ENCODE data around the gene FA2H. TPM values are rescaled to one million over a fixed set of nuclear protein-coding genes. Genes with fewer than 3 reads are reported as not detected.

The FA2H gene
- total RNA-seq, 1 donor from 2014 or later: not detected

- no peak for DNase-seq
- Mint-ChIP-seq H3K27ac (no peak overlapping the region), H3K4me1 (peaks cover 2% of the 10 kb centered on the region), H3K27me3 (no peaks in the 10 kb centered on the region), H3K4me3 (no peak overlapping the region), H3K36me3 (ENCODE audit: low read depth) (no peaks in the 10 kb centered on the region), H3K9me3 (no peaks in the 10 kb centered on the region)
- intact Hi-C loops (cut with micrococcal nuclease): no loop called here
Measured at GRCh38 chr16:74745109-74745615, 29.5 kb downstream of the FA2H start.

DNA sequence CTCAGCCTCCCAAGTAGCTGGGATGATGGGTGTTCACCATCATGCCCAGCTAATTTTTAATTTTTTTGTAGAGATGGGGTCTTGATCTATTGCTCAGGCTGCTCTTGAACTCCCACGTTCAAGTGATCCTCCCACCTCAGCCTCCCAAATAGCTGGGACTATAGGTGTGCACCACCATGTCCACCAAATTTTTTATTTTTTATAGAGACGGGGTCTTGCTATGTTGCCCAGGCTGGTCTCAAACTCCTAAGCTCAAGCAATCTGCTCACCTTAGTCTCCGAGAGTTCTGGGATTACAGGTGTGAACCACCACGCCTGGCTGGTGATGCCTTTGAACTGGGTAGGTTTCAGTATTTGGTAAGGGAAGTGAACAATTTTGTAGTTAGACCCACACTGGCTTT lies 30.1 kb downstream of the FA2H start:
- no peak overlapping the region for H3K4me3 Mint-ChIP-seq
- no peaks in the 10 kb centered on the region for H3K9me3 Mint-ChIP-seq
- H3K27me3 Mint-ChIP-seq: no peaks in the 10 kb centered on the region
- no peak for DNase-seq
- no peak overlapping the region for H3K27ac Mint-ChIP-seq
- H3K36me3 Mint-ChIP-seq (ENCODE audit: low read depth): no peaks in the 10 kb centered on the region
- peaks cover 2% of the 10 kb centered on the region for H3K4me1 Mint-ChIP-seq
- intact Hi-C loops (cut with micrococcal nuclease): no loop called here

DNA sequence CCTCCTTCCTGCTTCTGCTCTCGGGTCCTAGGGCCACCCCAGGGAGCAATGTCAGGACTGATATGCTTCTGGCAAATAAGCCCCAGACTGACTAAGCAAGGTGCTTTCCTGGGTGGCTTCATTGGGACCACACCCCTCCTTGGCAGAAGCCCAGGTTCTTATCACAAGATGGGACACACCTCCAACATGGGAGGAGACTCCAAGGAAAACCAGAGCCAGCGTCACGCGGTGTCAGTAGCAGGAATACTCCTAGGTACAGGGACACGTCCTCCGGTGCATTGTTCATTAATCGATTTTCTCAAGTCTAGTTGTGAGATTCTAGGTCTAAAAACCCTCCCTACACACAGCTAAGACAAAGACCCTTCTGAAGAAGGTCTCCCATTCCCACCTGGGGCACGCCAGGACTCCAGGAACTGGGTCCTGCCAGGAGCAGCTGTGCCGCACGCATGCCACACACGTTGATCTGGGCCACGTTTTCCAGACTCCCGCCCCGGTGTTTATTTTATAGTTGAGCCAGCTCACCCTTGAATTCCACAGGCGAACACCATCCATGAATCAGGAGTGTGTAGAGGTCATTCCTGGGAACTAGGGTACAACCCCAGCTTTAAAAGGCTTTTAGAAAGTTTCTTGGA lies 30.8 kb downstream of the FA2H start:
- Mint-ChIP-seq H3K27me3 (no peaks in the 10 kb centered on the region), H3K9me3 (no peaks in the 10 kb centered on the region), H3K36me3 (ENCODE audit: low read depth) (no peaks in the 10 kb centered on the region), H3K4me1 (peaks cover 2% of the 10 kb centered on the region), H3K4me3 (no peak overlapping the region), H3K27ac (no peak overlapping the region)
- intact Hi-C loops (cut with micrococcal nuclease): no loop called here
- DNase-seq: no peak

DNA sequence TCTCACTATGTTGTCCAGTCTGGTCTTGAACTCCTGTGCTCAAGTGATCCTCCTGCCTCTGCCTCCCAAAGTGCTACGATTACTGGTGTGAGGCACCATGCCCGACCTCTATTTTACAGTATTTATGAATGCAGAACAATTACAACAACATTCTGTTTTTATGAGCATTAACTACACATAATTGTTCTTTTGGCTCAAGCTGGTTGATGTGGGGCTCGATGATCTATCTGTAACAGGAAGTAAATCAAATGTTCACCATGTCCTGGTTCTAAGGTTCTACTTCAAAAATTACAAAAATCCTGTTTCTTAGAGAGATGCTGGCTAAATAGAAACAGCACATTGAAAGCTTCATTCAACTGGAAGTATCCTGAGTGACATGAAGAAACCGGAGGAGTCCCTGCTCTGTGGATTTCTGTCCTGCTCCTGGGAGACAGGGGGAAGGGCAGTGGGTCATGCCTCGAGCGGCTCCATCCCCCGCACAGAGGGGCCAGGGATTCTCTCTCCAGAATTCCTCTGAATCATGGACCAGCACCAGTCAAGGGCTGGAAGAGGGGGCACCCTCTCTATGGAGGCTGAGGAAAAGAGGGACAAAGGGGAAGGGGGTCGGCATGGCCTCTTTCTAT lies 31.5 kb downstream of the FA2H start:
- no peaks in the 10 kb centered on the region for H3K9me3 Mint-ChIP-seq
- no peak for DNase-seq
- intact Hi-C loops (cut with micrococcal nuclease): no loop called here
- no peak overlapping the region for H3K27ac Mint-ChIP-seq
- no peak overlapping the region for H3K4me3 Mint-ChIP-seq
- H3K27me3 Mint-ChIP-seq: no peaks in the 10 kb centered on the region
- H3K4me1 Mint-ChIP-seq: peaks cover 2% of the 10 kb centered on the region
- no peaks in the 10 kb centered on the region for H3K36me3 Mint-ChIP-seq (ENCODE audit: low read depth)

GRCh38 chr16:74742051-74742481 lies 32.6 kb downstream of the FA2H start:
- intact Hi-C loops (cut with micrococcal nuclease): no loop called here
- Mint-ChIP-seq H3K27me3 (no peaks in the 10 kb centered on the region), H3K36me3 (ENCODE audit: low read depth) (no peaks in the 10 kb centered on the region), H3K27ac (no peak overlapping the region), H3K9me3 (no peaks in the 10 kb centered on the region), H3K4me1 (peaks cover 2% of the 10 kb centered on the region), H3K4me3 (no peak overlapping the region)
- no peak for DNase-seq

- H3K27me3 Mint-ChIP-seq: no peaks in the 10 kb centered on the region
- DNase-seq: no peak
- H3K9me3 Mint-ChIP-seq: no peaks in the 10 kb centered on the region
- H3K36me3 Mint-ChIP-seq (ENCODE audit: low read depth): no peaks in the 10 kb centered on the region
- H3K27ac Mint-ChIP-seq: no peak overlapping the region
- H3K4me1 Mint-ChIP-seq: peaks cover 2% of the 10 kb centered on the region
- intact Hi-C loops (cut with micrococcal nuclease): no loop called here
- no peak overlapping the region for H3K4me3 Mint-ChIP-seq
Measured at GRCh38 chr16:74740795-74741304, 33.8 kb downstream of the FA2H start.

- peaks cover 2% of the 10 kb centered on the region for H3K4me1 Mint-ChIP-seq
- H3K36me3 Mint-ChIP-seq (ENCODE audit: low read depth): no peaks in the 10 kb centered on the region
- no peaks in the 10 kb centered on the region for H3K9me3 Mint-ChIP-seq
- H3K4me3 Mint-ChIP-seq: no peak overlapping the region
- intact Hi-C loops (cut with micrococcal nuclease): no loop called here
- H3K27ac Mint-ChIP-seq: no peak overlapping the region
- no peak for DNase-seq
- H3K27me3 Mint-ChIP-seq: no peaks in the 10 kb centered on the region
Measured at GRCh38 chr16:74739275-74739674, 35.3 kb downstream of the FA2H start.

- no peaks in the 10 kb centered on the region for H3K27me3 Mint-ChIP-seq
Measured at GRCh38 chr16:74738816-74739215, 35.8 kb downstream of the FA2H start.

DNA sequence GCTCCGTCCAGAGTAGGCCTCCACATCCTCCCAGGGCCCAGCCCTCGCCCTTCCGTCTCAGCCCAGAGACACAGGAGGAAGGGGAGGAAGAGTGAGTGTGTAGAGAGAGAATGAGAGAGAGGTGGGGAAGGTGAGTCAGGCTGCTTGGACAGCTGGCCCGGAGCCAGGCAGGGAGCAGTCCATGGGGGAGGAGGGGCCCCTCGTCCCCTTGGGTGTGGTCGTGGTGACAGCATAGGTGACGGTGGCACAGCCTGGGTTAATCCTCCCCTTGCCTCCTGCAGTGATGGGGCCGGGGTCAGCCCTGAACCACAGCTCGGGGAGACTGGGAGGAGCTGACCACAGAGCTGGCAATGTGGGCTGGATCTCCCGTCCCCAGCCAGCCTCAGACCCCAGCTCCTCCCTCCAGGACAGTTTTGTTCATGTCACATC lies 36.5 kb downstream of the FA2H start:
- H3K27ac Mint-ChIP-seq: no peak overlapping the region
- peaks cover 2% of the 10 kb centered on the region for H3K4me1 Mint-ChIP-seq
- H3K4me3 Mint-ChIP-seq: no peak overlapping the region
- no peaks in the 10 kb centered on the region for H3K36me3 Mint-ChIP-seq (ENCODE audit: low read depth)
- no peaks in the 10 kb centered on the region for H3K27me3 Mint-ChIP-seq
- intact Hi-C loops (cut with micrococcal nuclease): no loop called here
- no peak for DNase-seq
- H3K9me3 Mint-ChIP-seq: no peaks in the 10 kb centered on the region

More at GRCh38 chr16:74738816-74739215, 35.8 kb downstream of the FA2H start:
- Mint-ChIP-seq H3K27ac (no peak overlapping the region), H3K4me1 (peaks cover 2% of the 10 kb centered on the region), H3K9me3 (no peaks in the 10 kb centered on the region), H3K36me3 (ENCODE audit: low read depth) (no peaks in the 10 kb centered on the region), H3K4me3 (no peak overlapping the region)
- DNase-seq: no peak
- intact Hi-C loops (cut with micrococcal nuclease): no loop called here

GRCh38 chr16:74737521-74737920 lies 37.1 kb downstream of the FA2H start:
- H3K4me3 Mint-ChIP-seq: no peak overlapping the region
- no peak for DNase-seq
- H3K36me3 Mint-ChIP-seq (ENCODE audit: low read depth): no peaks in the 10 kb centered on the region
- H3K9me3 Mint-ChIP-seq: no peaks in the 10 kb centered on the region
- no peaks in the 10 kb centered on the region for H3K27me3 Mint-ChIP-seq
- H3K4me1 Mint-ChIP-seq: peaks cover 2% of the 10 kb centered on the region
- intact Hi-C loops (cut with micrococcal nuclease): no loop called here
- no peak overlapping the region for H3K27ac Mint-ChIP-seq

DNA sequence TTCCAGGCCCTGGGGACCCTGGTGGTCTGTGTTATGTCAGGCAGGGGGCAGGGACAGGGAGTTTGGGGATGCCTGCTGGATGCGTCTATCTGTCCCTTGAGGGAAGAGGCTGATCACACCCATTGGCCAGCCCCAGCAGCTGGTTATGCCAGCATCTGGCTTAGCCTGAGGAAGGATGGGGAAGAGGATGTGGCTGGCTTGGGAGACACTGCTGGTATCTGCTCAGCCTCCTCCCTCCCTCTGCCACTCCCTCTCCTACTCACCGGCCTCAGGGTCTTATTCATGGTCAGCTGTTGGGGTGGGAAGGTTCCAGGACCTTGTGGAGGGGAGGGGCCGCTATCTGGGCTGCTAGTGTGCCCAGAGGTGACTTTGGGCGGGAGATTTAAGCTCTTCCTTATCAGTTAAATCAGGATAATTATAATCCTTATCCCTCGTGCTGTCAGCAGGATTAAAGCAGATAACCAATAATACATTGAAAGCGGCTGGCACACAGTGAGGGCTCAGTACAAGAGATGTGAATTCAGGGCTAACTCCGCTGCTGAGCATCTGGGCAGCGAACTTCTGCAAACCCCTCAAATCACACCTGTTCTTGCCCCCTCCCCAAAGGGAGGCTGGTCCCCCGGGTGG lies 38.0 kb downstream of the FA2H start:
- DNase-seq: no peak
- no peaks in the 10 kb centered on the region for H3K27me3 Mint-ChIP-seq
- no peak overlapping the region for H3K27ac Mint-ChIP-seq
- no peaks in the 10 kb centered on the region for H3K9me3 Mint-ChIP-seq
- H3K36me3 Mint-ChIP-seq (ENCODE audit: low read depth): no peaks in the 10 kb centered on the region
- no peaks in the 10 kb centered on the region for H3K4me1 Mint-ChIP-seq
- intact Hi-C loops (cut with micrococcal nuclease): no loop called here
- no peak overlapping the region for H3K4me3 Mint-ChIP-seq

DNA sequence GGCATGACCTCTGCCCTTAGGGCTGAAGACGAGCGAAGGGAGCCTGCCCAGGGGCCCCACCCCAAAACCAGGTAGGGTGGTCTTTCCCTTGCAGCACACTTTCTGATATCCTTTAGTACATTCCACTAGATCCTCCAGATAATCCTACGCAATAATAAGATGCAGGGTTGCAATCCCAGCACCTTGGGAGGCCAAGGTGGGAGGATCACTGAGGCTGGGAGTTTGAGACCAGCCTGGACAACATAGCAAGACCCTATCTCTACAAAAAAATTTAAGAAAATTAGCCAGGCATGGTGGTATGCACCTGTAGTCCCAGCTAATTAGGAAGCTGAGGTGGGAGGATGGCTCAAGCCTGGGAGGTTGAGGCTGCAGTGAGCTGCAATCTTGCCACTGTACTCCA lies 39.1 kb downstream of the FA2H start:
- Mint-ChIP-seq H3K9me3 (no peaks in the 10 kb centered on the region), H3K4me1 (no peaks in the 10 kb centered on the region), H3K4me3 (no peak overlapping the region), H3K27me3 (no peaks in the 10 kb centered on the region), H3K36me3 (ENCODE audit: low read depth) (no peaks in the 10 kb centered on the region), H3K27ac (no peak overlapping the region)
- no peak for DNase-seq
- intact Hi-C loops (cut with micrococcal nuclease): no loop called here

DNA sequence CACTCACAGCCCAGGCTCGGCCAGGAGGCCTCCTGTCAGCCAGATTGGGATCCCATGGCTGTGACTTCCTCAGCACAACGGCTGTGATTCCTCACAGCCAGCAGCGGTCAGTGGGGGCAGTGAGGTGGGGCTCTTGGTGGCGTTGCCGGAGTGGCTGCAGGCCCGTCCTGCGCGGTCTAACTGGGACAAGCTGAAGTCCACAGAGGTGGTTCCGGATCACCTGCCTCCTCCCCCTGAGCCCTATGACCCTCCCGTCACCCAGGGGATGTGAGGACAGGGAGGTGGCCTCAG lies 39.5 kb downstream of the FA2H start:
- no peak overlapping the region for H3K27ac Mint-ChIP-seq
- H3K4me1 Mint-ChIP-seq: peaks cover 3% of the 10 kb centered on the region
- no peaks in the 10 kb centered on the region for H3K9me3 Mint-ChIP-seq
- H3K4me3 Mint-ChIP-seq: no peak overlapping the region
- DNase-seq: no peak
- intact Hi-C loops (cut with micrococcal nuclease): no loop called here
- no peaks in the 10 kb centered on the region for H3K27me3 Mint-ChIP-seq
- no peaks in the 10 kb centered on the region for H3K36me3 Mint-ChIP-seq (ENCODE audit: low read depth)

GRCh38 chr16:74734361-74735161 lies 40.1 kb downstream of the FA2H start:
- H3K9me3 Mint-ChIP-seq: no peaks in the 10 kb centered on the region
- H3K36me3 Mint-ChIP-seq (ENCODE audit: low read depth): no peaks in the 10 kb centered on the region
- intact Hi-C loops (cut with micrococcal nuclease): no loop called here
- H3K4me3 Mint-ChIP-seq: no peak overlapping the region
- no peaks in the 10 kb centered on the region for H3K27me3 Mint-ChIP-seq
- DNase-seq: no peak
- no peak overlapping the region for H3K27ac Mint-ChIP-seq
- peaks cover 5% of the 10 kb centered on the region for H3K4me1 Mint-ChIP-seq
